PC-9 (cell line): ENCODE results near the gene ARMC2. TPM values are rescaled to one million over a fixed set of nuclear protein-coding genes. Genes with fewer than 3 reads are reported as not detected.

Experiments used
- BruUV-seq: library from RNA; stranded (reverse); fragments of 400-500 nt; replicated peaks from 2 replicates; lab custom pipeline; 2021; lab: Mats Ljungman, UMichigan
- CTCF ChIA-PET: fragments of 300-600 bp; sonication (Branson Sonifier 250); formaldehyde crosslinking; loops from one replicate; lab custom pipeline; 2022; ENCODE audit warnings: antibody characterized with exemption; lab: Charles Lee
- POLR2A ChIA-PET: fragments of 300-600 bp; sonication (Branson Sonifier 250); formaldehyde crosslinking; loops from one replicate; lab custom pipeline; 2022; ENCODE audit warnings: antibody characterized with exemption; ENCODE audit not compliant: unreplicated experiment; lab: Charles Lee
- DNase-seq, 2 experiments: peaks; one replicate each; pipeline versions ENCODE4 v3.0.0 to v3.0.0-alpha.2; 2015 to 2022; ENCODE audit warnings: mixed read lengths in 1 of 2
- H2AFZ ChIP-seq: fragments of 200-600 bp; sonication (generic); 2 replicates; pipeline ENCODE4 v1.8.1; 2017; ENCODE audit warnings: antibody characterized with exemption
- H3F3A ChIP-seq: fragments of 200-600 bp; sonication (generic); 2 replicates; pipeline ENCODE4 v1.8.1; 2017; ENCODE audit warnings: antibody characterized with exemption, mild to moderate bottlenecking, low read depth; ENCODE audit not compliant: insufficient read depth
- H3K27ac ChIP-seq: fragments of 200-600 bp; sonication (generic); 2 replicates; pipeline ENCODE4 v1.6.1; 2016; ENCODE audit warnings: mixed run types
- H3K27me3 ChIP-seq: fragments of 200-600 bp; sonication (generic); 2 replicates; pipeline ENCODE4 v1.6.1; 2016; ENCODE audit warnings: low read depth, mixed run types; ENCODE audit not compliant: insufficient read depth
- H3K36me3 ChIP-seq: fragments of 200-600 bp; sonication (generic); 2 replicates; pipeline ENCODE4 v1.6.1; 2016; ENCODE audit warnings: low read depth, mixed run types
- H3K4me1 ChIP-seq: fragments of 200-600 bp; sonication (generic); replicated peaks from 2 replicates; pipeline ENCODE4 v1.6.1; 2016; ENCODE audit warnings: mixed run types; ENCODE audit not compliant: insufficient read depth
- H3K4me2 ChIP-seq: fragments of 200-600 bp; sonication (generic); 2 replicates; pipeline ENCODE4 v1.6.1; 2017; ENCODE audit warnings: mixed run types
- H3K4me3 ChIP-seq: fragments of 200-600 bp; sonication (generic); 2 replicates; pipeline ENCODE4 v1.6.1; 2016; ENCODE audit warnings: mixed run types
- H3K79me2 ChIP-seq: fragments of 200-600 bp; sonication (generic); 2 replicates; pipeline ENCODE4 v1.6.1; 2017; ENCODE audit warnings: low read depth, mixed run types
- H3K9me2 ChIP-seq: fragments of 200-600 bp; sonication (generic); 2 replicates; pipeline ENCODE4 v1.8.1; 2017; ENCODE audit warnings: mild to moderate bottlenecking; ENCODE audit not compliant: insufficient read depth
- H3K9me3 ChIP-seq: fragments of 200-600 bp; sonication (generic); 2 replicates; pipeline ENCODE4 v1.8.1; 2016; ENCODE audit warnings: low read depth; ENCODE audit not compliant: insufficient read depth
- H4K20me1 ChIP-seq: fragments of 200-600 bp; sonication (generic); 2 replicates; pipeline ENCODE4 v1.8.1; 2017; ENCODE audit not compliant: insufficient read depth
- CTCF ChIP-seq: fragments of 200-600 bp; sonication (generic); conservative IDR thresholded peaks from 2 replicates; pipeline ENCODE4 v1.6.1; 2017; ENCODE audit warnings: mixed run types, antibody characterized with exemption, mild to moderate bottlenecking, moderate library complexity
- EZH2 ChIP-seq: fragments of 200-600 bp; sonication (generic); IDR thresholded peaks from 2 replicates; pipeline ENCODE4 v1.8.0; 2017; ENCODE audit warnings: antibody characterized with exemption, low read depth
- intact Hi-C: fragments of 100-400 bp; cut with micrococcal nuclease; formaldehyde crosslinking; loops from one replicate; pipeline ENCODE4 v1.10.0; 2022; ENCODE audit not compliant: unreplicated experiment
- total RNA-seq: library from RNA; stranded (reverse); gene quantifications from 2 replicates; pipeline ENCODE4 v1.2.3, GENCODE V29; 2021

ARMC2 gene
- total RNA-seq, 1 experiment from 2014 or later: 15.5 TPM

- H3K27me3 ChIP-seq: no peaks in the 10 kb centered on the region
- H4K20me1 ChIP-seq: no peaks in the 10 kb centered on the region
- no peaks in the 10 kb centered on the region for H3K9me2 ChIP-seq
- peaks cover 14% of the 10 kb centered on the region for H3K36me3 ChIP-seq
- TF ChIP-seq EZH2 (no peak), CTCF (no peak)
- H3K27ac ChIP-seq: no peak overlapping the region
- H3K4me2 ChIP-seq: peak overlapping the region; percentile 59
- H3K4me1 ChIP-seq: peaks cover 27% of the 10 kb centered on the region
- CTCF ChIA-PET: no interaction called here
- H2AFZ ChIP-seq: no peak overlapping the region
- no peaks in the 10 kb centered on the region for H3K79me2 ChIP-seq
- intact Hi-C loops: loop anchor here (10.0 kb wide), 1 partner anchor 65 kb away; no protein-coding TSS in a partner anchor
- no TSS peak for BruUV-seq
- POLR2A ChIA-PET: no interaction called here
- H3K9me3 ChIP-seq: no peaks in the 10 kb centered on the region
- peaks cover 4% of the 10 kb centered on the region; the same call in 1 of the 2 replicates for H3F3A ChIP-seq
- peak overlapping the region; percentile 6; the same call in 1 of the 2 replicates for H3K4me3 ChIP-seq
- DNase-seq: no peak
Observed at GRCh38 chr6:108989700-108990099, 141.5 kb downstream of the ARMC2 start.

DNA sequence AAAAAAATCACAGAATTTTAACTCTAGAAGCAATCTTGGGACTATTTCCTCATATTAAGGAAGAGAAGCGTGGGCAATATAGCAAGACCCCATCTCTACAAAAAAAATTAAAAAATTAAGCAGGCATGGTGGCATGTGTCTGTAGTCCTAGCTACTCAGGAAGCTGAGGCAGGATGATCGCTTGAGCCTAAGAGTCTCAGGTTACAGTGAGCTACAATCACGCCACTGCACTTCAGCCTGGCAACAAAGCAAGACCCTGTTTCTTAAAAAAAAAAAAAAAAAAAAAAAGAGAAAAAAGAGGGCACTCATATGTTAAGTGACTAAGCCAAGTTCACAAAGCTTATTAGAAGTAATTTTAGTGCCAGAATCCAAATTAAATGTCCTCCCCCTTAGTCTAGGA, 145.7 kb downstream of the ARMC2 start:
- no peaks in the 10 kb centered on the region for H3K9me3 ChIP-seq
- TF ChIP-seq EZH2 (no peak), CTCF (no peak)
- no peaks in the 10 kb centered on the region for H3K9me2 ChIP-seq
- H3K27ac ChIP-seq: no peak overlapping the region
- peaks cover 8% of the 10 kb centered on the region; the same call in 1 of the 2 replicates for H3K36me3 ChIP-seq
- H4K20me1 ChIP-seq: no peaks in the 10 kb centered on the region
- peaks cover 8% of the 10 kb centered on the region for H3F3A ChIP-seq
- BruUV-seq: no TSS peak
- no peak for DNase-seq
- H3K4me1 ChIP-seq: peaks cover 39% of the 10 kb centered on the region
- H3K4me3 ChIP-seq: no peak overlapping the region
- intact Hi-C loops: loop anchor here (2.0 to 10.0 kb wide), 2 partner anchors 23 to 61 kb away; no protein-coding TSS in a partner anchor
- no peaks in the 10 kb centered on the region for H3K27me3 ChIP-seq
- no peak overlapping the region for H2AFZ ChIP-seq
- H3K79me2 ChIP-seq: no peaks in the 10 kb centered on the region
- ChIA-PET POLR2A (no interaction called here), CTCF (no interaction called here)
- H3K4me2 ChIP-seq: no peak overlapping the region

DNA sequence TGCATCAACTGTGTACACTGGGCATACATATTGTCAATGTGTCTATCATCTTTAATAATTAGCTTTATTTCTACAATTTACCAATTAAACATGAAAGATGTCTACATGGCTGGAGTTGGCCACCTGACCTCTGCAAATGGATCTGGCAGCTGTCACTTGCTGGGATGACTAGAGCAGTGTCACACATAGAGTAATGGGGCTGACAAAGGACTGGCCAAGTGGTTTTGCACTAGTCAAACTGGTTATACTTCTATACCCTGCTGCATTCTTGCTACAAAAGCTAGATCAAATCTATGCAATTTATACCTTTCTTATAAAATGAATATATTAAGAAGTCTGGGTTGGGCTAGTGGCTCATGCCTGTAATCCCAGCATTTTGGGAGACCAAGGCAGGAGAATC, 147.1 kb downstream of the ARMC2 start:
- no peaks in the 10 kb centered on the region for H3K27me3 ChIP-seq
- BruUV-seq: no TSS peak
- no peaks in the 10 kb centered on the region for H3K9me2 ChIP-seq
- CTCF ChIA-PET: interaction anchor here (0.5 kb wide), 1 partner anchor 14 kb away, joined by 3 read pairs; no protein-coding TSS in a partner anchor
- no peak overlapping the region for H3K4me3 ChIP-seq
- H3K27ac ChIP-seq: no peak overlapping the region
- no peaks in the 10 kb centered on the region for H3K79me2 ChIP-seq
- peak; percentile 22 to 86 for DNase-seq
- TF ChIP-seq EZH2 (no peak), CTCF (no peak)
- H3K4me1 ChIP-seq: peaks cover 25% of the 10 kb centered on the region
- H3K9me3 ChIP-seq: no peaks in the 10 kb centered on the region
- H3F3A ChIP-seq: peaks cover 6% of the 10 kb centered on the region
- no peak overlapping the region for H2AFZ ChIP-seq
- POLR2A ChIA-PET: no interaction called here
- peaks cover 8% of the 10 kb centered on the region; the same call in 1 of the 2 replicates for H3K36me3 ChIP-seq
- peak overlapping the region; percentile 37 for H3K4me2 ChIP-seq
- H4K20me1 ChIP-seq: no peaks in the 10 kb centered on the region
- intact Hi-C loops: loop anchor here (2.0 to 10.0 kb wide), 2 partner anchors 24 to 60 kb away; no protein-coding TSS in a partner anchor
